ACHN (cell line): ENCODE results near the gene MISP.

Experiments used
- DNase-seq: peaks from one replicate; pipeline ENCODE4 v3.0.0-alpha.2; 2015
- in situ Hi-C: cut with HindIII; loops from 2 replicates; pipeline ENCODE4 v1.10.0; 2017; ENCODE audit warnings: low sequenced_read_pairs, low pct_ligation_motif_present, low pct_unique_long_range_greater_than_20kb

The MISP gene

GRCh38 chr19:801861-802497, 51.1 kb downstream of the MISP start:
- in situ Hi-C loops = no loop called here
- DNase-seq = no peak

- no peak for DNase-seq
- in situ Hi-C loops = no loop called here
Measured at GRCh38 chr19:802498-803098, 51.7 kb downstream of the MISP start.

- DNase-seq = no peak
- in situ Hi-C loops = no loop called here
Measured at GRCh38 chr19:803099-803561, 52.2 kb downstream of the MISP start.

DNA sequence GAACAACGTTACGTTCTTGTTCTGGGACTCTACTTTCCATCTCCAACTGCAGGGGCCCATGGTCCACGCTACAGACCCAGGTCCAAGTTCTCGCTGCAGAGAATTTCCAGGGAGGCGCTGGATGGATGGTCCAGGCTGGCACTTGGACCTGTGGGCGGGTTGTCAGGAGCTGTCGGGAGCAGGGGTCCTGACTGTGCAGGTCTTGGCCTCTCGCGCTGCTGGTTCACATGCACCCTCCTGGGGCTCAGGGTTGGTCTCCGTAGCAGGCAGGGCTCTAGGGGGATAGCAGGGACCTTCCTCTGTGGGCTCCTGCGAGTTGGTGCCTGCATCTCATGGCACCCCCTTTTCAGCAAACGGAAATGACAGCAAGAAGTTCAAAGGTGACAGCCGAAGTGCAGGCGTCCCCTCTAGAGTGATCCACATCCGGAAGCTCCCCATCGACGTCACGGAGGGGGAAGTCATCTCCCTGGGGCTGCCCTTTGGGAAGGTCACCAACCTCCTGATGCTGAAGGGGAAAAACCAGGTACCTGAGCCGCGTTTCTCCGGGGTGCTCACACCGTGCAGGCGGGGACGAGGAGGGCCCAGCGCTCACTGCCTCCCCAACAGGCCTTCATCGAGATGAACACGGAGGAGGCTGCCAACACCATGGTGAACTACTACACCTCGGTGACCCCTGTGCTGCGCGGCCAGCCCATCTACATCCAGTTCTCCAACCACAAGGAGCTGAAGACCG, 52.9 kb downstream of the MISP start:
- in situ Hi-C loops = no loop called here
- DNase-seq = no peak

GRCh38 chr19:804419-805165, 53.7 kb downstream of the MISP start:
- in situ Hi-C loops = no loop called here
- no peak for DNase-seq

DNA sequence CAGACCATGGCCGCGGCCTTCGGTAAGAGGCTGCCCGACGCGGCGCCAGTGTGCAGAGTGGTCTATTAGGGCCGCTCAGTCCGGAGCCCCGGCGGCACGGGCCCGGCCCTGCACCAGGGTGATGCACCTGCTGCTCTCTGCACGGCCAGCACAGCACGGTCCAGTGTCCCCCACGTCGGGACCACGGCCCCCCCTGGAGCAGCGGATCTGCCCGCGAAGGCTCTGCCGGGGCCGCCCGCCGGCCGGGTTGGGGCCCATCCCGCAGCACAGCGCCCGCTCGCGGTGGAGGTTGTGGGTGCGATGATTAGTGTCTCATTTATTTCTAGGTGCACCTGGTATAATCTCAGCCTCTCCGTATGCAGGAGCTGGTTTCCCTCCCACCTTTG, 54.2 kb downstream of the MISP start:
- no peak for DNase-seq
- in situ Hi-C loops = no loop called here

DNA sequence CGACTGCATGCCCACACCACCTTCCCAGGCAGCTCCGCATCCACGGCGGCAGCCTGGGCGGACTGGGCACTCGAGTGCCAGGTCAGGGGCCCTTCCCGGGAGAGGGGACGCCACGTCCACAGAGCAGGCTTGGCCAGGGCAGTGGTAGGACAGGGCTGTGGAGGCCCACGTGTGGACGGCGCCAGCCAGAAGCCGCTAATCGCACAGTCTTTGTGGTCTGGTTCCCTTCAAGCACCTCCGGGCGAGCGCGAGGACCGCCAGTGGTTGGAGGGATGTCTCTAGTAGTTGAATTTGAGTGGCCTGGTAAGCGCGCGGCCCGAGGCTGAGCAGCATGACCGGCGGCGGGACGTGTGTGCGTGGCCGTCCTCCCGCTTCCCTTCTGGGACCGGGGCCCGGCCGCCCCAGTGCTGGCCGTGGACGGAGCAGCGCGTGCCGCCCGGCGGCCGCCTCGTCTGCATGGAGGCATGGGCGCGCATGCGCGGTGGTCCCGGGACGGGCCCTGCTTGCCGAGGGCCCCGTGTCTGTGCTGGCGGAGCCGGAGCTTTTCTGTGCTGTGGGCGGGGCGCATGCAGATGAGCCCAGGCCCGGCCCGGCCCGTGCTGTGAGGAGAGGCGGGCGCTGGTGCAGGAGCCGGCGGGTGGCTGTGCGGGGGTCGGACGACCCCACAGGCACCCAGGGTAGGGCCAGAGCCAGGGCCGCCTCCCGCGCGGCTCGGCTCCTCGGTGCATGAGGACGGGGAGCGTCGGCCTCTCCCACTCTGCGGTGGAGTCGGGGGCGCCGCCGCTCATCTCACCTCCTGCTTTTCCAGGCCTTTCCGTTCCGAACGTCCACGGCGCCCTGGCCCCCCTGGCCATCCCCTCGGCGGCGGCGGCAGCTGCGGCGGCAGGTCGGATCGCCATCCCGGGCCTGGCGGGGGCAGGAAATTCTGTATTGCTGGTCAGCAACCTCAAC, 55.0 kb downstream of the MISP start:
- DNase-seq = no peak
- in situ Hi-C loops = no loop called here

- no peak for DNase-seq
- in situ Hi-C loops = no loop called here
Measured at GRCh38 chr19:806815-807421, 56.0 kb downstream of the MISP start.

GRCh38 chr19:807627-808422, 56.9 kb downstream of the MISP start:
- no peak for DNase-seq

GRCh38 chr19:808423-808775, 57.5 kb downstream of the MISP start:
- no peak for DNase-seq
- in situ Hi-C loops = no loop called here

More at GRCh38 chr19:807627-808422, 56.9 kb downstream of the MISP start:
- in situ Hi-C loops = no loop called here

- DNase-seq = no peak
- in situ Hi-C loops = no loop called here
Measured at GRCh38 chr19:810077-810855, 59.4 kb downstream of the MISP start.

DNA sequence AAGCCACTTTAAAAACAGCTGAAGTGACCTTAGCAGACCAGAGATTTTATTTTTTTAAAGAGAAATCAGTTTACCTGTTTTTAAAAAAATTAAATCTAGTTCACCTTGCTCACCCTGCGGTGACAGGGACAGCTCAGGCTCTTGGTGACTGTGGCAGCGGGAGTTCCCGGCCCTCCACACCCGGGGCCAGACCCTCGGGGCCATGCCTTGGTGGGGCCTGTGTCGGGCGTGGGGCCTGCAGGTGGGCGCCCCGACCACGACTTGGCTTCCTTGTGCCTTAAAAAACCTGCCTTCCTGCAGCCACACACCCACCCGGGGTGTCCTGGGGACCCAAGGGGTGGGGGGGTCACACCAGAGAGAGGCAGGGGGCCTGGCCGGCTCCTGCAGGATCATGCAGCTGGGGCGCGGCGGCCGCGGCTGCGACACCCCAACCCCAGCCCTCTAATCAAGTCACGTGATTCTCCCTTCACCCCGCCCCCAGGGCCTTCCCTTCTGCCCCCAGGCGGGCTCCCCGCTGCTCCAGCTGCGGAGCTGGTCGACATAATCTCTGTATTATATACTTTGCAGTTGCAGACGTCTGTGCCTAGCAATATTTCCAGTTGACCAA, 60.1 kb downstream of the MISP start:
- in situ Hi-C loops = no loop called here
- DNase-seq = no peak

DNA sequence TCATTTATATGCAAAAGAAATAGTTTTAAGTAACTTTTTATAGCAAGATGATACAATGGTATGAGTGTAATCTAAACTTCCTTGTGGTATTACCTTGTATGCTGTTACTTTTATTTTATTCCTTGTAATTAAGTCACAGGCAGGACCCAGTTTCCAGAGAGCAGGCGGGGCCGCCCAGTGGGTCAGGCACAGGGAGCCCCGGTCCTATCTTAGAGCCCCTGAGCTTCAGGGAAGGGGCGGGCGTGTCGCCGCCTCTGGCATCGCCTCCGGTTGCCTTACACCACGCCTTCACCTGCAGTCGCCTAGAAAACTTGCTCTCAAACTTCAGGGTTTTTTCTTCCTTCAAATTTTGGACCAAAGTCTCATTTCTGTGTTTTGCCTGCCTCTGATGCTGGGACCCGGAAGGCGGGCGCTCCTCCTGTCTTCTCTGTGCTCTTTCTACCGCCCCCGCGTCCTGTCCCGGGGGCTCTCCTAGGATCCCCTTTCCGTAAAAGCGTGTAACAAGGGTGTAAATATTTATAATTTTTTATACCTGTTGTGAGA, 60.7 kb downstream of the MISP start:
- in situ Hi-C loops = no loop called here
- DNase-seq = no peak

GRCh38 chr19:812049-812746, 61.3 kb downstream of the MISP start:
- DNase-seq = no peak
- in situ Hi-C loops = no loop called here

- in situ Hi-C loops = no loop called here
- DNase-seq = no peak
Measured at GRCh38 chr19:812747-813218, 61.9 kb downstream of the MISP start.
